GM21526 (cell line): ENCODE measurements around the gene SEMA4D.

Source experiments
- ATAC-seq: cut with Tn5 transposase; IDR thresholded peaks from one replicate; pipeline ENCODE4 v1.9.1; 2021; ENCODE audit warnings: moderate library complexity; ENCODE audit not compliant: unreplicated experiment, low FRiP score

Gene SEMA4D

GRCh38 chr9:89468281-89468960, 29.5 kb downstream of the SEMA4D start:
- no peak for ATAC-seq

GRCh38 chr9:89467278-89467625, 30.7 kb downstream of the SEMA4D start:
- no peak for ATAC-seq

GRCh38 chr9:89466451-89467277, 31.2 kb downstream of the SEMA4D start:
- peak; percentile 39 for ATAC-seq

- no peak for ATAC-seq
These were observed 32.1 kb downstream of the SEMA4D start for GRCh38 chr9:89465726-89466308.

GRCh38 chr9:89465001-89465451, 32.9 kb downstream of the SEMA4D start:
- no peak for ATAC-seq

- no peak for ATAC-seq
These were observed 33.5 kb downstream of the SEMA4D start for GRCh38 chr9:89464300-89464901.

- no peak for ATAC-seq
These were observed 34.9 kb downstream of the SEMA4D start for GRCh38 chr9:89462817-89463683.

- no peak for ATAC-seq
These were observed 35.7 kb downstream of the SEMA4D start for GRCh38 chr9:89462199-89462598.

GRCh38 chr9:89461265-89461664, 36.6 kb downstream of the SEMA4D start:
- ATAC-seq, result no peak

GRCh38 chr9:89460551-89460950, 37.4 kb downstream of the SEMA4D start:
- no peak for ATAC-seq

- ATAC-seq, result no peak
These were observed 39.0 kb downstream of the SEMA4D start for GRCh38 chr9:89458768-89459496.

GRCh38 chr9:89457376-89457855, 40.5 kb downstream of the SEMA4D start:
- no peak for ATAC-seq

- no peak for ATAC-seq
These were observed 42.5 kb downstream of the SEMA4D start for GRCh38 chr9:89455356-89455824.

GRCh38 chr9:89454498-89455355, 43.2 kb downstream of the SEMA4D start:
- no peak for ATAC-seq

- no peak for ATAC-seq
These were observed 44.5 kb downstream of the SEMA4D start for GRCh38 chr9:89453452-89453851.

- ATAC-seq, result no peak
These were observed 45.4 kb downstream of the SEMA4D start for GRCh38 chr9:89452561-89452960.

GRCh38 chr9:89450213-89450612, 47.7 kb downstream of the SEMA4D start:
- ATAC-seq, result no peak

- no peak for ATAC-seq
These were observed 48.6 kb downstream of the SEMA4D start for GRCh38 chr9:89449261-89449671.
